ENCODE results near the gene WDFY3.

WDFY3 gene

GRCh38 chr4:84678976-84679744 is 287.3 kb downstream of the WDFY3 start:
- H3K4me3 ChIP-seq (ENCODE audit: low read length) = no peak overlapping the region
- no peak overlapping the region for H3K9ac ChIP-seq (ENCODE audit: low read length)
- H3K9me3 ChIP-seq (ENCODE audit: insufficient read depth, low read length) = no peaks in the 10 kb centered on the region
- no peaks in the 10 kb centered on the region for H4K20me1 ChIP-seq (ENCODE audit: insufficient read depth, low read length)
- no peak overlapping the region for H3K27ac ChIP-seq (ENCODE audit: low read length)
- no peaks in the 10 kb centered on the region for H3K79me2 ChIP-seq (ENCODE audit: low read length)
- TF ChIP-seq CTCF (IDR thresholded peaks at IDR 0.05; ENCODE audit: low read depth, low read length) = no peak
- no peak for TF ChIP-seq EZH2phosphoT487 (IDR thresholded peaks at IDR 0.05; ENCODE audit: low read depth)
- peaks cover 16% of the 10 kb centered on the region for H3K4me1 ChIP-seq (ENCODE audit: low read length)
- H3K36me3 ChIP-seq (replicated peaks; ENCODE audit: low read depth, low read length) = no peaks in the 10 kb centered on the region
- no peaks in the 10 kb centered on the region; the same call in 1 of the 2 replicates for H3K27me3 ChIP-seq (ENCODE audit: low read depth, low read length)
- no peak overlapping the region for H2AFZ ChIP-seq (ENCODE audit: low read depth, low read length)
- no peak overlapping the region for H3K4me2 ChIP-seq (ENCODE audit: low read length)

- H3K79me2 ChIP-seq (ENCODE audit: low read length) = no peaks in the 10 kb centered on the region
- TF ChIP-seq EZH2phosphoT487 (IDR thresholded peaks at IDR 0.05; ENCODE audit: low read depth) = no peak
- no peak for TF ChIP-seq CTCF (IDR thresholded peaks at IDR 0.05; ENCODE audit: low read depth, low read length)
- no peak overlapping the region for H3K9ac ChIP-seq (ENCODE audit: low read length)
- H4K20me1 ChIP-seq (ENCODE audit: insufficient read depth, low read length) = no peaks in the 10 kb centered on the region
- H3K27me3 ChIP-seq (ENCODE audit: low read depth, low read length) = no peaks in the 10 kb centered on the region
- H3K36me3 ChIP-seq (replicated peaks; ENCODE audit: low read depth, low read length) = no peaks in the 10 kb centered on the region
- no peak overlapping the region for H3K4me2 ChIP-seq (ENCODE audit: low read length)
- H3K27ac ChIP-seq (ENCODE audit: low read length) = no peak overlapping the region
- H3K9me3 ChIP-seq (ENCODE audit: insufficient read depth, low read length) = no peaks in the 10 kb centered on the region
- H3K4me3 ChIP-seq (ENCODE audit: low read length) = no peak overlapping the region
- no peak overlapping the region for H2AFZ ChIP-seq (ENCODE audit: low read depth, low read length)
- peaks cover 16% of the 10 kb centered on the region for H3K4me1 ChIP-seq (ENCODE audit: low read length)
Observed at GRCh38 chr4:84677995-84678394, 288.5 kb downstream of the WDFY3 start.

- Histone ChIP-seq H3K79me2 (ENCODE audit: low read length) (no peaks in the 10 kb centered on the region), H3K4me2 (ENCODE audit: low read length) (no peak overlapping the region), H3K36me3 (replicated peaks; ENCODE audit: low read depth, low read length) (no peaks in the 10 kb centered on the region), H2AFZ (ENCODE audit: low read depth, low read length) (no peak overlapping the region), H3K27me3 (ENCODE audit: low read depth, low read length) (no peaks in the 10 kb centered on the region), H3K4me1 (ENCODE audit: low read length) (peaks cover 12% of the 10 kb centered on the region), H3K27ac (ENCODE audit: low read length) (no peak overlapping the region), H3K4me3 (ENCODE audit: low read length) (no peak overlapping the region), H3K9ac (ENCODE audit: low read length) (no peak overlapping the region), H3K9me3 (ENCODE audit: insufficient read depth, low read length) (no peaks in the 10 kb centered on the region), H4K20me1 (ENCODE audit: insufficient read depth, low read length) (no peaks in the 10 kb centered on the region)
- TF ChIP-seq CTCF (IDR thresholded peaks at IDR 0.05; ENCODE audit: low read depth, low read length) = no peak
- TF ChIP-seq EZH2phosphoT487 (IDR thresholded peaks at IDR 0.05; ENCODE audit: low read depth) = no peak
Observed at GRCh38 chr4:84677093-84677492, 289.4 kb downstream of the WDFY3 start.

- H3K79me2 ChIP-seq (ENCODE audit: low read length) = no peaks in the 10 kb centered on the region
- no peak overlapping the region for H3K27ac ChIP-seq (ENCODE audit: low read length)
- H3K4me2 ChIP-seq (ENCODE audit: low read length) = no peak overlapping the region
- H3K36me3 ChIP-seq (replicated peaks; ENCODE audit: low read depth, low read length) = no peaks in the 10 kb centered on the region
- no peak overlapping the region for H2AFZ ChIP-seq (ENCODE audit: low read depth, low read length)
- H3K27me3 ChIP-seq (ENCODE audit: low read depth, low read length) = no peaks in the 10 kb centered on the region
- no peaks in the 10 kb centered on the region for H4K20me1 ChIP-seq (ENCODE audit: insufficient read depth, low read length)
- H3K4me3 ChIP-seq (ENCODE audit: low read length) = no peak overlapping the region
- no peak overlapping the region for H3K9ac ChIP-seq (ENCODE audit: low read length)
- TF ChIP-seq CTCF (IDR thresholded peaks at IDR 0.05; ENCODE audit: low read depth, low read length) (no peak), EZH2phosphoT487 (IDR thresholded peaks at IDR 0.05; ENCODE audit: low read depth) (no peak)
- no peaks in the 10 kb centered on the region for H3K9me3 ChIP-seq (ENCODE audit: insufficient read depth, low read length)
- peaks cover 23% of the 10 kb centered on the region for H3K4me1 ChIP-seq (ENCODE audit: low read length)
Observed at GRCh38 chr4:84673475-84674240, 292.8 kb downstream of the WDFY3 start.

All from OCI-LY3 (cell line).